ENCODE results near the gene TNRC18. TPM values are rescaled to one million over a fixed set of nuclear protein-coding genes. Genes with fewer than 3 reads are reported as not detected.

The TNRC18 gene
- total RNA-seq, 2 donors from 2014 or later: 54.5 to 67.6 TPM

- ATAC-seq (no peak), DNase-seq (no peak)
- Mint-ChIP-seq H3K27me3 (no peaks in the 10 kb centered on the region), H3K4me1 (no peaks in the 10 kb centered on the region), H3K36me3 (ENCODE audit: low read depth) (peaks cover 2% of the 10 kb centered on the region), H3K4me3 (no peak overlapping the region), H3K27ac (no peak overlapping the region)
- H3K9me3 ChIP-seq (ENCODE audit: control insufficient read depth, low read length, poor library complexity, severe bottlenecking): no peaks in the 10 kb centered on the region
Measured at GRCh38 chr7:5442757-5443305, 19.2 kb upstream of the TNRC18 start.

GRCh38 chr7:5441840-5442503 is 18.3 kb upstream of the TNRC18 start:
- ATAC-seq: no peak
- DNase-seq: no peak
- Mint-ChIP-seq H3K27me3 (peaks cover 5% of the 10 kb centered on the region), H3K4me3 (no peak overlapping the region), H3K4me1 (no peaks in the 10 kb centered on the region), H3K36me3 (ENCODE audit: low read depth) (peaks cover 3% of the 10 kb centered on the region), H3K27ac (no peak overlapping the region)
- H3K9me3 ChIP-seq (ENCODE audit: control insufficient read depth, low read length, poor library complexity, severe bottlenecking): no peaks in the 10 kb centered on the region

DNA sequence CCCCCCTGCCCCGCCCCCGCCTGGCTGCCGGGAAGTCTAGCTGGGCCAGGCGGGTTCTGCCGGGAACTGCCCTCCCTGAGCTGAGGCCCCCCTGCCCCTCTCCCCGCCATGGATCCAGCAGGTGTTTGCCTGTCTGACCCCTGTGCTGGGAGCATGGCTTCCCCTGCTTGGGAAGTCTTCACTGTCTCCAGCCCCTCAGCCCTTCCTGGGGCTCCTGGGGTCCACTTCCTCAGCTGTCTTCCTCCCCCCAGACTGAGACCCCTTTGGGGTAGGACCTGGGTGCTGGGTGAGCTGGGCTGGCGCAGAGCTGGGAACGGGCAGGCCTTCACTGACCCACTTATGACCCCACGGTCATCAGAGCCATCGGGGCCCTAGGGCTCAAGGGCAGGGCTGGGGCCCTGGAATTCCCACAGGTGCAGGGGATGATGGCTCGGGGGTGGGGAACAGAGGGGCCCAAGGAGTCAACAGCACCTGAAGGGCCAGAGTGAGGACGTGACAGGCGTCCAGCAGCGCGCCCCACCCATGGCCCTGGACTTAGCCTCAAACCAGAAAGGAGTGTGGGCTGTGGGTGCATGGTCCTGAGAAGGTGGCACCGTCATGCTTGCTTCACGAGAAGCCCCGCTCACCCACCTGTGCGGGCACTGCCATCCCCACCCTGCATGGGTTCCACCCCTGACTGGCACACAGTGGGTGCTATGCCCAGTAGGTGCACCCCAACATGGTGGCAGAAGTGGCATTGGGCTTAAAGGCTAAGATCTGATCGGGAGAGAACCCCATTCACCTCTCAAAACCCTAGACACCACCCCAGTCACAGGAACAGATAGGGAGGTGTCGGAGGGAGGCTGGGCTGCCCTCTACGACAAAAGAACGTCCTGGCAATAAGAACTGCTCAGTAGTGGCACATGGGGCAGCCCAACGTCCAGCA is 16.2 kb upstream of the TNRC18 start:
- ATAC-seq (no peak), DNase-seq (no peak)
- H3K36me3 Mint-ChIP-seq (ENCODE audit: low read depth): peaks cover 5% of the 10 kb centered on the region
- H3K27me3 Mint-ChIP-seq: peaks cover 17% of the 10 kb centered on the region
- no peaks in the 10 kb centered on the region for H3K4me1 Mint-ChIP-seq
- H3K4me3 Mint-ChIP-seq: no peak overlapping the region
- no peak overlapping the region for H3K27ac Mint-ChIP-seq
- no peaks in the 10 kb centered on the region for H3K9me3 ChIP-seq (ENCODE audit: control insufficient read depth, low read length, poor library complexity, severe bottlenecking)

DNA sequence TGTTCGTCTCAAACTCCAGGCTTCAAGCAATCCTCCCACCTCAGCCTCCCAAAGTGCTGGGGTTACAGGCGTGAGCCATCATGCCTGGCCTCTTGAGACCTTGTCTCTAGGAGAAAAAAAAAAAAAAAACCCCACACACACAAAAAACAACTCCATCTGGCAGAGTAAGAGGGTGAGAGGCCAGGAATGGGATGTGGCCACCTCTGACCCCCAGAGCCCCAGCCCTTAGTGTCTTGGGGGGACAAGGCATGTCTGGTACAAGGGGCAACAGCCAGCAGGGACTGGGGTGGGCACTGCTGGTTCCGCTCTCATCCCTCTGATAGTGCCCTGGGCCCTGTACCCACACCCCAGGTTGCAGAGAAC is 15.6 kb upstream of the TNRC18 start:
- Mint-ChIP-seq H3K4me3 (no peak overlapping the region), H3K27ac (no peak overlapping the region), H3K4me1 (no peaks in the 10 kb centered on the region), H3K27me3 (peaks cover 22% of the 10 kb centered on the region), H3K36me3 (ENCODE audit: low read depth) (peaks cover 5% of the 10 kb centered on the region)
- DNase-seq (no peak), ATAC-seq (no peak)
- no peaks in the 10 kb centered on the region for H3K9me3 ChIP-seq (ENCODE audit: control insufficient read depth, low read length, poor library complexity, severe bottlenecking)

DNA sequence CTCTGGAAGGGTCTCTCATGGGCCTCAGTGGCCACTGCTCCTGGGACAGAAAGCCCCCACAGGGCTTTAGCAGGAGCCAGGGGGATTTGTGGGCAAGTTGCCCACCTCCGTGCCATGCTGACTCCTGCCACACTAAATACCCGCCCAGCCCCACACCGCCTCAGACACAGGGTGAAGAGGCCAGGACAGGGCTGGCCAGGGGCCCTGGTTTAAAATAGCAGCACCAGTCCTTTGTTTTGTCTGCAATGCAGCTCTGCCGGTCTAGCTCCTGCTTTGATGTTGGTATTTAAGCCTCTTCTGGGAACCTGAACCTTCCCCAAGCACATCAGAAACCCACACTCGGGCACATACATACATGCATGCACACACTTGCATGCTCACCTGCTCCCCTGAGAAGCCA is 14.4 kb upstream of the TNRC18 start:
- H3K27me3 Mint-ChIP-seq: peaks cover 30% of the 10 kb centered on the region
- DNase-seq (no peak), ATAC-seq (no peak)
- H3K4me3 Mint-ChIP-seq: no peak overlapping the region
- no peak overlapping the region for H3K27ac Mint-ChIP-seq
- H3K4me1 Mint-ChIP-seq: no peaks in the 10 kb centered on the region
- peaks cover 6% of the 10 kb centered on the region for H3K36me3 Mint-ChIP-seq (ENCODE audit: low read depth)
- no peaks in the 10 kb centered on the region for H3K9me3 ChIP-seq (ENCODE audit: control insufficient read depth, low read length, poor library complexity, severe bottlenecking)

DNA sequence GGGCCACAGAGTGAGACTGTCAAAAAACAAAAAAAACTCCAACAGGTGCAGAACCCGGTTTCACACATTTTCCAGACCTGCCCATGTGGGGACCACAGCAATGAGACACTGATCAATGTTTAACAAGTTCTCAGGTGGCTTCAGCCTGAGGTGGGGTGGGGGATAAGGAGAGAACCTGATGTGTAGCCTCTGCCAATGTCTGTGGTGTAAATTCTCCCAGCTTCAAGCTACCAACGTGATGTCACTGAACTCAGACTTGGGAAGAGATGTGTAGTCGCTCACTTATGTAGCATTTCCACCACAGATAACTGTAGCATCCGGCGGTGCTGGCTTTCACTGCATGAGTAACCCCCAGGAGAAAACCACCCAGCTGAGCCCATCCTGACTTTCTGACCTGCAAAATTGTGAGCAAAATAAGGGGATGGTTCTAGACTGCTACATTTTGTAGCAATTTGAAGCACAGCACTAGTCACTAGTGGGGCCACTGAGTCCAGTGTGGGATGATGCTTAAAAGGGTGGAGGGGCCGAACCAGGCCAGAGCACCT is 13.8 kb upstream of the TNRC18 start:
- peaks cover 34% of the 10 kb centered on the region for H3K27me3 Mint-ChIP-seq

DNA sequence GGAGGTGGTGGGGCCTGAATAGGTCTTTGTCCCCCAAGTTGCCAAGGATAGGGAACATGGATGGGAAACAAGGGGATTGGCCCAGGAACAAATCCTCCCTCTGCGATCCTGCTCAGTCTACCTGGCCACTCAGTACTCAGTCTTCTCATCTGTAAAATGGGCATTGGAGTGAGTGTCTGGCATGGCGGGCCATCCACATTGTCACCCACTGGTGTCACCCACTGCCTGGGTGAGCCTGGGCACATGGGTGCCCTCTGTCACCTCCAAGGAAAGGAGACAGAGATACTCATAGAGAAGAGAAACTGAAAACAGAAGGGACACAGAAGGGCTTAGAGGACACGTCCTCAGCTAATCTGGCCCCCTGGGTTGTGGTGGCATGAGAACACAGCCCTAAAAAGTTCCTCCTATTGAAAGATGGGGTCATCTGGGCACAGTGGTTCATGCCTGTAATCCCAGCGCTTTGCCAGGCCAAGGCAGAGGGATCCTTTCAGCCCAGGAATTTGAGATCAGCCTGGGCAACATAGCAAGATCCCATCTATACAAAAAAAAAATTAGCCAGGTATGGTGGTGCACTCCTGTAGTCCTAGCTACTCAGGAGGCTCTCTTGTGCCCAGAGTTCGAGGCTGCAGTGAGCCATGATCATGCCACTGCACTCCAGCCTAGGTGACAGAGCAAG is 12.5 kb upstream of the TNRC18 start:
- no peaks in the 10 kb centered on the region for H3K4me1 Mint-ChIP-seq
- no peak overlapping the region for H3K4me3 Mint-ChIP-seq
- no peak overlapping the region for H3K27ac Mint-ChIP-seq
- no peaks in the 10 kb centered on the region for H3K9me3 ChIP-seq (ENCODE audit: control insufficient read depth, low read length, poor library complexity, severe bottlenecking)
- DNase-seq (no peak), ATAC-seq (no peak)
- H3K27me3 Mint-ChIP-seq: peaks cover 47% of the 10 kb centered on the region
- peaks cover 10% of the 10 kb centered on the region for H3K36me3 Mint-ChIP-seq (ENCODE audit: low read depth)

More for the DNA sequence above, 13.8 kb upstream of the TNRC18 start:
- H3K9me3 ChIP-seq (ENCODE audit: control insufficient read depth, low read length, poor library complexity, severe bottlenecking): no peaks in the 10 kb centered on the region
- no peak for ATAC-seq
- DNase-seq: no peak
- Mint-ChIP-seq H3K4me3 (no peak overlapping the region), H3K27ac (no peak overlapping the region), H3K4me1 (no peaks in the 10 kb centered on the region), H3K36me3 (ENCODE audit: low read depth) (peaks cover 6% of the 10 kb centered on the region)

DNA sequence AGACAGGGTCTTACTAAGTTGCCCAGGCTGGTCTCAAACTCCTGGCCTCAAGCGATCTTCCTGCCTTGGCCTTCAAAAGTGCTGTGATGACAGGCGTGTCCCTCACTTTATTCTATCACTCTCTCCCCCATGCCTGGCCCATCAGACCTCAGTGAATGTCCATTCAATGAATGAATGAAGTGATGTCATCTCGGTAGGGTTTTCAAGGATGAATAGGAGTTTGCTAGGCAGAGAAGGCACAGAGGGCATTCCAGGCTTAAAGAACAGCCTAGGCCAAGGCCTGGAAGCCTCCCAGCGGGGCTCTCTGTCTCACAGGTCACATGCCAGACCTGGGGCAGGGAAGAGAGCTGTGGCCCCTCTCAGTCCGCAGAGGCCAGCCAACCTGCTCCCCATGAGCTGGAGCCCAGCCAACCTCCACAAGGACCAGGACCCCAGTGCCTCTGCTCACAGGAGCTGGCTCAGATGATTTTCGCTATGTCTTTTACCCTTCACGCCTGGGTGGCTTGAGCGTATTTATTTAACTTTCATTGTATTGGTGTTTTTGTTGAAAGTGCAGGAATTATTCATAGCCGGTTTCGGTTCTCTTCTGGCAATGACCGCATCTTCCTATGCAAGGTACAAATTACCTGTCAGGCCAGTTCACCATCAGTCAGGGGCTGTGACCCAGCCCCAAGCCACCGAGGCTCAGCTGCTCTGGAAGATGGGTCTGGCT is 11.8 kb upstream of the TNRC18 start:
- Mint-ChIP-seq H3K4me1 (no peaks in the 10 kb centered on the region), H3K27ac (no peak overlapping the region), H3K36me3 (ENCODE audit: low read depth) (peaks cover 10% of the 10 kb centered on the region), H3K27me3 (peaks cover 49% of the 10 kb centered on the region), H3K4me3 (no peak overlapping the region)
- H3K9me3 ChIP-seq (ENCODE audit: control insufficient read depth, low read length, poor library complexity, severe bottlenecking): no peaks in the 10 kb centered on the region
- ATAC-seq: no peak
- no peak for DNase-seq

DNA sequence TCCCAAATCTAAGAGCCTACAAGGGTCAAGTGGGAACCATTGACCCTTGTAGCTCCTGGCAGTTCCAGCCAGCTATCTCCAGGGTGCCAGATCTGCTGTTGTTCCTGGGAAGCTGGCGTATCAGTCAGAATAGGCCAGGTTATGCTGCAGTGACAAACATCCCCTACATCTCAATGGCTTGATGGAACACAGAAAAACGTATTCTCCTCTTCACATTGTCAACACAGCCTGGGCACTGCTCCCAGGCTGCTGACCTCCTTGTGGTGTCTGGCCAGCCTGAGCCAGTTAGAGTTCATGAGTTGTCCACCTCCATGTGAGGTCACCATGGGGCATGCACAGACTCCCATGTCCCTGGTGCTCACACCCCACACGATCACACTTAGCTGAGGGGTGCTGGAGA is 9.5 kb upstream of the TNRC18 start:
- H3K9me3 ChIP-seq (ENCODE audit: control insufficient read depth, low read length, poor library complexity, severe bottlenecking): no peaks in the 10 kb centered on the region
- no peak overlapping the region for H3K4me3 Mint-ChIP-seq
- H3K4me1 Mint-ChIP-seq: peaks cover 6% of the 10 kb centered on the region
- no peak for DNase-seq
- peaks cover 10% of the 10 kb centered on the region for H3K36me3 Mint-ChIP-seq (ENCODE audit: low read depth)
- no peak for ATAC-seq
- H3K27ac Mint-ChIP-seq: no peak overlapping the region
- H3K27me3 Mint-ChIP-seq: peaks cover 66% of the 10 kb centered on the region

- H3K4me1 Mint-ChIP-seq: peaks cover 6% of the 10 kb centered on the region
- ATAC-seq: no peak
- no peak overlapping the region for H3K27ac Mint-ChIP-seq
- H3K36me3 Mint-ChIP-seq (ENCODE audit: low read depth): peaks cover 10% of the 10 kb centered on the region
- H3K27me3 Mint-ChIP-seq: peaks cover 67% of the 10 kb centered on the region
- H3K4me3 Mint-ChIP-seq: no peak overlapping the region
- H3K9me3 ChIP-seq (ENCODE audit: control insufficient read depth, low read length, poor library complexity, severe bottlenecking): no peaks in the 10 kb centered on the region
- DNase-seq: no peak
Measured at GRCh38 chr7:5432691-5433090, 9.1 kb upstream of the TNRC18 start.

- H3K4me3 Mint-ChIP-seq: peak overlapping the region; percentile 10
- DNase-seq (no peak), ATAC-seq (no peak)
- H3K36me3 Mint-ChIP-seq (ENCODE audit: low read depth): peaks cover 8% of the 10 kb centered on the region
- no peak overlapping the region for H3K27ac Mint-ChIP-seq
- H3K4me1 Mint-ChIP-seq: peaks cover 11% of the 10 kb centered on the region
- H3K27me3 Mint-ChIP-seq: peaks cover 67% of the 10 kb centered on the region
- H3K9me3 ChIP-seq (ENCODE audit: control insufficient read depth, low read length, poor library complexity, severe bottlenecking): no peaks in the 10 kb centered on the region
Measured at GRCh38 chr7:5431560-5432015, 8.0 kb upstream of the TNRC18 start.

GRCh38 chr7:5430612-5430947 is 6.9 kb upstream of the TNRC18 start:
- Mint-ChIP-seq H3K4me1 (peaks cover 15% of the 10 kb centered on the region), H3K4me3 (no peak overlapping the region), H3K36me3 (ENCODE audit: low read depth) (peaks cover 7% of the 10 kb centered on the region), H3K27me3 (peaks cover 70% of the 10 kb centered on the region), H3K27ac (no peak overlapping the region)
- DNase-seq (no peak), ATAC-seq (no peak)
- H3K9me3 ChIP-seq (ENCODE audit: control insufficient read depth, low read length, poor library complexity, severe bottlenecking): no peaks in the 10 kb centered on the region
